Trophoblast cell (in vitro differentiated cells and primary cell): ENCODE measurements around the gene RNF182.

Experiments
- DNase-seq, 2 donors: peaks; one replicate each; pipeline ENCODE4 v3.0.0-alpha.2; 2016
- H2AFZ ChIP-seq: 2 replicates; pipeline ENCODE4 v1.6.1; 2013; ENCODE audit warnings: low read length, moderate library complexity, mild to moderate bottlenecking; ENCODE audit not compliant: insufficient read depth, poor library complexity
- H2AK5ac ChIP-seq: 2 replicates; pipeline ENCODE4 v1.6.1; 2013; ENCODE audit warnings: mild to moderate bottlenecking, low read length
- H2BK120ac ChIP-seq: 2 replicates; pipeline ENCODE4 v1.6.1; 2013; ENCODE audit warnings: low read length, mild to moderate bottlenecking, moderate library complexity; ENCODE audit not compliant: insufficient read depth, poor library complexity
- H2BK12ac ChIP-seq: 2 replicates; pipeline ENCODE4 v1.6.1; 2013; ENCODE audit warnings: mild to moderate bottlenecking, low read length, moderate library complexity
- H2BK5ac ChIP-seq: 2 replicates; pipeline ENCODE4 v1.6.1; 2013; ENCODE audit warnings: low read length, low read depth, moderate library complexity, mild to moderate bottlenecking; ENCODE audit not compliant: poor library complexity
- H3K14ac ChIP-seq: 2 replicates; pipeline ENCODE4 v1.6.1; 2013; ENCODE audit warnings: mild to moderate bottlenecking, low read length
- H3K18ac ChIP-seq: 2 replicates; pipeline ENCODE4 v1.6.1; 2013; ENCODE audit warnings: mild to moderate bottlenecking, low read length
- H3K23ac ChIP-seq: 2 replicates; pipeline ENCODE4 v1.6.1; 2013; ENCODE audit warnings: low read length
- H3K27ac ChIP-seq: 2 replicates; pipeline ENCODE4 v1.5.1; 2013; ENCODE audit warnings: low read depth, mild to moderate bottlenecking, inconsistent platforms, low read length, moderate library complexity
- H3K27me3 ChIP-seq: 2 replicates; pipeline ENCODE4 v1.6.1; 2013; ENCODE audit warnings: inconsistent platforms, mild to moderate bottlenecking, low read length, moderate library complexity; ENCODE audit not compliant: insufficient read depth
- H3K36me3 ChIP-seq, 2 experiments: 1 replicate in 1 of 2; 2 replicates in 1 of 2; pipeline ENCODE4 v1.6.1; 2013; ENCODE audit warnings: low read length in 2 of 2, mild to moderate bottlenecking in 2 of 2, moderate library complexity in 1 of 2; ENCODE audit not compliant: insufficient read depth in 2 of 2, control insufficient read depth in 1 of 2
- H3K4ac ChIP-seq: 2 replicates; pipeline ENCODE4 v1.6.1; 2013; ENCODE audit warnings: low read depth, mild to moderate bottlenecking, low read length, moderate library complexity
- H3K4me1 ChIP-seq, 2 experiments: 1 replicate in 1 of 2; 2 replicates in 1 of 2; pipeline ENCODE4 v1.6.1; 2013; ENCODE audit warnings: low read length in 2 of 2, mild to moderate bottlenecking in 2 of 2, moderate library complexity in 1 of 2; ENCODE audit not compliant: insufficient read depth in 2 of 2, control insufficient read depth in 1 of 2
- H3K4me2 ChIP-seq: 2 replicates; pipeline ENCODE4 v1.6.1; 2013; ENCODE audit warnings: inconsistent platforms, mild to moderate bottlenecking, low read length, moderate library complexity
- H3K4me3 ChIP-seq: 2 replicates; pipeline ENCODE4 v1.5.1; 2013; ENCODE audit warnings: mild to moderate bottlenecking, low read depth, low read length, inconsistent platforms
- H3K79me1 ChIP-seq: one replicate; pipeline ENCODE4 v1.6.1; 2013; ENCODE audit warnings: low read length
- H3K79me2 ChIP-seq: 2 replicates; pipeline ENCODE4 v1.6.1; 2013; ENCODE audit warnings: low read length, mild to moderate bottlenecking; ENCODE audit not compliant: control insufficient read depth, insufficient read depth, poor library complexity
- H3K9ac ChIP-seq: 2 replicates; pipeline ENCODE4 v1.6.1; 2013; ENCODE audit warnings: mild to moderate bottlenecking, low read length
- H3K9me3 ChIP-seq: 2 replicates; pipeline ENCODE4 v1.6.1; 2013; ENCODE audit warnings: low read depth, mild to moderate bottlenecking, control low read depth, inconsistent platforms, low read length; ENCODE audit not compliant: insufficient read depth
- H4K12ac ChIP-seq: 2 replicates; pipeline ENCODE4 v1.6.1; 2013; ENCODE audit warnings: low read depth, mild to moderate bottlenecking, low read length, moderate library complexity
- H4K8ac ChIP-seq: 2 replicates; pipeline ENCODE4 v1.6.1; 2013; ENCODE audit warnings: low read depth, mild to moderate bottlenecking, low read length, moderate library complexity
- H4K91ac ChIP-seq: one replicate; pipeline ENCODE4 v1.6.1; 2013; ENCODE audit warnings: low read depth, mild to moderate bottlenecking, low read length, moderate library complexity
- WGBS: extraction: QIAGEN DNeasy Blood & Tissue Kit; methylation state at CpG from one replicate; pipeline ENCODE4 v1.1.7; 2013; ENCODE audit warnings: missing lambda C conversion rate; ENCODE audit not compliant: insufficient read length, insufficient coverage; ENCODE audit errors: extremely low coverage; 5-methylcytosine and 5-hydroxymethylcytosine counted together

The RNF182 gene

DNA sequence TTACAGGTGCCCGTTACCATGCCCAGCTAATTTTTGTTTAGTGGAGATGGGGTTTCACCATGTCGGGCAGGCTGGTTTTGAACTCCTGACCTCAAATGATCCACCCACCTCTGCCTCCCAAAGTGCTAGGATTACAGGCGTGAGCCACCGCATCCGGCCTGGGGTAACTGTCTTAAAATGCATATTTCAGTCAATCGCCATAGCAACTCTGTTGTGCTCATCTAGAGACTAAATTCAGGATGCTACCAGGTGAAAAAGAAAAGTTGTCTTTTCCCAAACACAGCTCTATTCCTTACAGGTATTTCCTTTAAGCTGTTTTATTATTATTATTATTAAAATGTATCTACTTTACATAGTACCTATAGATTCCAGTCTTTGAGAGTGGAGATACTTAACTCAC lies 66.6 kb downstream of the RNF182 start:
- no peak overlapping the region for H4K8ac ChIP-seq
- no peak overlapping the region for H3K4ac ChIP-seq
- H3K27me3 ChIP-seq, result no peaks in the 10 kb centered on the region
- H3K79me2 ChIP-seq, result no peaks in the 10 kb centered on the region
- H3K9me3 ChIP-seq, result no peaks in the 10 kb centered on the region
- WGBS, result no CpG with 5 or more reads among the region's 6 CpGs
- no peak overlapping the region for H4K91ac ChIP-seq
- no peaks in the 10 kb centered on the region for H3K4me1 ChIP-seq
- no peaks in the 10 kb centered on the region for H3K36me3 ChIP-seq
- no peak overlapping the region for H3K9ac ChIP-seq
- DNase-seq, result peak in 1 of 2 donors; percentile 5
- no peak overlapping the region for H2AFZ ChIP-seq
- H3K23ac ChIP-seq, result no peak overlapping the region
- no peak overlapping the region for H3K18ac ChIP-seq
- H2BK120ac ChIP-seq, result no peak overlapping the region
- H2BK5ac ChIP-seq, result no peak overlapping the region
- no peak overlapping the region for H2BK12ac ChIP-seq
- no peak overlapping the region for H3K4me3 ChIP-seq
- H2AK5ac ChIP-seq, result no peak overlapping the region
- no peak overlapping the region for H3K4me2 ChIP-seq
- no peak overlapping the region for H4K12ac ChIP-seq
- H3K14ac ChIP-seq, result no peak overlapping the region
- no peak overlapping the region for H3K27ac ChIP-seq
- no peaks in the 10 kb centered on the region for H3K79me1 ChIP-seq

DNA sequence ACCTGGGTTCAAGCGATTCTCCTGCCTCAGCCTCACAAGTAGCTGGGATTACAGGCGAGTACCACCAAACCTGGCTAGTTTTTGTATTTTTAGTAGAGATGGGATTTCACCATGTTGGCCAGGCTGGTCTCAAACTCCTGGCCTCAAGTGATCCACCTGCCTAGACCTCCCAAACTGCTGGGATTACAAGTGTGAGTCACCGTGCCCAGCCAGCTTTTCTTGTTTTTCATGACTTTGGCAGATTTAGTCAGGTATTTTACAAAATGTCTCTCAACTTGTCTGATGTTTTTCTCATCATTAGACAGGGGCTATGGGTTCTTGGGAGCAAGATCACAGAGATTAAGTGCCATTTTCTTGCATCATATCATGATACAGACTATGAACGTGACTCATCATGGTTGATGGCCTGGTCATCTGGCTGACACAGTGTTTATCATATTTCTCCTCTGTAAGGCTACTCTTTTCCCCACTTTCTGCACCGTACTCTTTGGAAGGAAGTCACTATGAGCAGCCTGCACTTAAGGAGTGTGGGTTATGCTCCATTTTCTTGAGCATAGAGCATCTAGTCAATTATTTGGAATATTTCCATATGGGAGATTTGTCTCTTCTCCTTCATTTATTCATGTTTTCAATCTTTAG lies 67.8 kb downstream of the RNF182 start:
- H3K9me3 ChIP-seq, result no peaks in the 10 kb centered on the region
- no CpG with 5 or more reads among the region's 5 CpGs for WGBS

DNA sequence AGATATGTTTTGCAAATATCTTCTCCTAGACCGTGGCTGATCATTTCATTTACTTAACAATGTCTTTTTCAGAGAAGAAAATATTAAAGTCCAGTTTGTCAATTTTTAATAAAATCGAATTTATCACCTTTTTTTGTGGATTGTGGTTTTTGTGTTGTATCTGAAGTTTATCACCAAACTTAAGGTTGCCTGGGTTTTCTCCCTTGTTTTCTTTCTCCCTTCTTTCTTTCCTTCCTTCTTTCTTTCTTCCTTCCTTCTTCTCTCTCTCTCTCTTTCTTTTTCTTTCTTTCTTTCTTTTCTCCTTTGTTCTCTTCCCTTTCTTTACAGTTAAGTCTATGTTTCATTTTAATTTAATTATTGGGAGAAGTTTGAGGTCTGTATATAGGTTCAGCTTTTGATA lies 68.7 kb downstream of the RNF182 start:
- no peak overlapping the region for H4K12ac ChIP-seq
- H3K23ac ChIP-seq, result no peak overlapping the region
- no peak overlapping the region for H2BK5ac ChIP-seq
- no peak overlapping the region for H4K91ac ChIP-seq
- H2AK5ac ChIP-seq, result no peak overlapping the region
- H3K4me3 ChIP-seq, result no peak overlapping the region
- H3K27me3 ChIP-seq, result no peaks in the 10 kb centered on the region
- H3K4me2 ChIP-seq, result no peak overlapping the region
- no peak overlapping the region for H3K18ac ChIP-seq
- DNase-seq, result no peak
- H3K9ac ChIP-seq, result no peak overlapping the region
- H3K79me2 ChIP-seq, result no peaks in the 10 kb centered on the region
- no peak overlapping the region for H4K8ac ChIP-seq
- H3K79me1 ChIP-seq, result no peaks in the 10 kb centered on the region
- WGBS, result no CpG with 5 or more reads among the region's 2 CpGs
- H2AFZ ChIP-seq, result no peak overlapping the region
- H3K36me3 ChIP-seq, result no peaks in the 10 kb centered on the region
- peaks cover under 1% of the 10 kb centered on the region for H3K9me3 ChIP-seq
- no peaks in the 10 kb centered on the region for H3K4me1 ChIP-seq
- H3K27ac ChIP-seq, result no peak overlapping the region
- H2BK12ac ChIP-seq, result no peak overlapping the region
- H3K4ac ChIP-seq, result no peak overlapping the region
- H3K14ac ChIP-seq, result no peak overlapping the region
- H2BK120ac ChIP-seq, result no peak overlapping the region

More for the DNA sequence above, 67.8 kb downstream of the RNF182 start:
- no peak overlapping the region for H2BK5ac ChIP-seq
- H3K4me1 ChIP-seq, result no peaks in the 10 kb centered on the region
- H3K9ac ChIP-seq, result no peak overlapping the region
- no peak overlapping the region for H2BK120ac ChIP-seq
- no peaks in the 10 kb centered on the region for H3K79me2 ChIP-seq
- no peak overlapping the region for H4K12ac ChIP-seq
- H4K91ac ChIP-seq, result no peak overlapping the region
- H3K18ac ChIP-seq, result no peak overlapping the region
- H2AFZ ChIP-seq, result no peak overlapping the region
- peak; percentile 89 to 97 for DNase-seq
- H2AK5ac ChIP-seq, result no peak overlapping the region
- no peak overlapping the region for H3K4ac ChIP-seq
- no peak overlapping the region for H4K8ac ChIP-seq
- no peak overlapping the region for H3K23ac ChIP-seq
- no peak overlapping the region for H3K4me2 ChIP-seq
- no peaks in the 10 kb centered on the region for H3K27me3 ChIP-seq
- H3K36me3 ChIP-seq, result no peaks in the 10 kb centered on the region
- H3K14ac ChIP-seq, result no peak overlapping the region
- no peak overlapping the region for H3K27ac ChIP-seq
- H3K79me1 ChIP-seq, result no peaks in the 10 kb centered on the region
- no peak overlapping the region for H2BK12ac ChIP-seq
- H3K4me3 ChIP-seq, result no peak overlapping the region

DNA sequence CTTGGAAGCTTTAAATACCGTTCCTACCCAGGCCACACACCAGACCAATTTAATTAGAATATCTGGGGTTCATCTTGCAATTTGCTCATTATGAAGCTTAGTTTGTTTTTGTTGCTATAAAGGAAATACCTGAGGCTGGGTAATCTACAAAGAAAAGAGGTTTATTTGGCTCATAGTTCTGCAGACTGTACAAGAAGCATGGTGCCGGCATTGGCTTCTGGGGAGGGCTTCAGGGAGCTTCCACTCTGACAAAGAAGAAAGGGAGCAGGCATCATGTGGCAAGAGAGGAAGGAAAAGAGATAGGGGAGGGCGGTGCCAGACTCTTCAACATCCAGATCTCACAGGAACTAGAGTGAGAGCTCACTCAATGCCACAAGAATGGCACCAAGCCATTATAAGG lies 73.6 kb downstream of the RNF182 start:
- H3K18ac ChIP-seq, result no peak overlapping the region
- H3K4me3 ChIP-seq, result no peak overlapping the region
- H3K23ac ChIP-seq, result no peak overlapping the region
- no peaks in the 10 kb centered on the region for H3K4me1 ChIP-seq
- H3K27ac ChIP-seq, result no peak overlapping the region
- H2BK5ac ChIP-seq, result no peak overlapping the region
- H2BK12ac ChIP-seq, result no peak overlapping the region
- no peaks in the 10 kb centered on the region for H3K79me1 ChIP-seq
- no peak overlapping the region for H3K9ac ChIP-seq
- no peak overlapping the region for H2AFZ ChIP-seq
- no CpG with 5 or more reads among the region's 3 CpGs for WGBS
- no peak overlapping the region for H3K4me2 ChIP-seq
- H4K12ac ChIP-seq, result no peak overlapping the region
- no peak overlapping the region for H3K4ac ChIP-seq
- H3K14ac ChIP-seq, result no peak overlapping the region
- H2BK120ac ChIP-seq, result no peak overlapping the region
- H4K8ac ChIP-seq, result no peak overlapping the region
- no peaks in the 10 kb centered on the region for H3K27me3 ChIP-seq
- no peak for DNase-seq
- no peak overlapping the region for H4K91ac ChIP-seq
- no peak overlapping the region for H2AK5ac ChIP-seq
- H3K9me3 ChIP-seq, result peaks cover 3% of the 10 kb centered on the region
- H3K79me2 ChIP-seq, result no peaks in the 10 kb centered on the region
- no peaks in the 10 kb centered on the region for H3K36me3 ChIP-seq
